Astrocyte (in vitro differentiated cells and primary cell): ENCODE measurements around the gene MEP1A. TPM values are rescaled to one million over a fixed set of nuclear protein-coding genes. Genes with fewer than 3 reads are reported as not detected.
"Not testable (repeated sequence)": the region's sequence is repeated elsewhere in the genome, so short reads cannot be mapped to it uniquely, and the experiment has no call there.

Experiments
- DNase-seq: peaks from one replicate; pipeline ENCODE4 v3.0.0-alpha.2; 2010; ENCODE audit warnings: low read depth
- FAIRE-seq: peaks from 2 replicates; lab custom pipeline; 2011; peaks lifted over from hg19 to GRCh38; lab: Jason Lieb, UNC
- H2AFZ ChIP-seq: 2 replicates; pipeline ENCODE4 v1.6.0; 2012; ENCODE audit warnings: low read depth, low read length, inconsistent platforms
- H3K27ac ChIP-seq: 2 replicates; pipeline ENCODE4 v1.5.1; 2011; ENCODE audit warnings: low read depth, low read length, inconsistent platforms
- H3K27me3 ChIP-seq: 2 replicates; pipeline ENCODE4 v1.6.0; 2011; ENCODE audit warnings: low read length, inconsistent platforms; ENCODE audit not compliant: insufficient read depth
- H3K36me3 ChIP-seq: 2 replicates; pipeline ENCODE4 v1.5.1; 2011; ENCODE audit warnings: low read length, inconsistent platforms; ENCODE audit not compliant: insufficient read depth
- H3K4me1 ChIP-seq: 2 replicates; pipeline ENCODE4 v1.5.1; 2011; ENCODE audit warnings: low read length, inconsistent platforms; ENCODE audit not compliant: insufficient read depth
- H3K4me2 ChIP-seq: 2 replicates; pipeline ENCODE4 v1.6.0; 2012; ENCODE audit warnings: low read length, inconsistent platforms
- H3K4me3 ChIP-seq: 2 replicates; pipeline ENCODE4 v1.5.1; 2011; ENCODE audit warnings: low read depth, mild to moderate bottlenecking, low read length, inconsistent platforms; ENCODE audit not compliant: insufficient read depth
- H3K79me2 ChIP-seq: 2 replicates; pipeline ENCODE4 v1.6.0; 2012; ENCODE audit warnings: mild to moderate bottlenecking, low read length, inconsistent platforms; ENCODE audit not compliant: insufficient read depth
- H3K9ac ChIP-seq: 2 replicates; pipeline ENCODE4 v1.6.0; 2012; ENCODE audit warnings: mild to moderate bottlenecking, low read length, inconsistent platforms
- H3K9me3 ChIP-seq: 2 replicates; pipeline ENCODE4 v1.5.1; 2012; ENCODE audit warnings: low read depth, mild to moderate bottlenecking, low read length, inconsistent platforms; ENCODE audit not compliant: insufficient read depth
- H4K20me1 ChIP-seq: 2 replicates; pipeline ENCODE4 v1.6.0; 2012; ENCODE audit warnings: low read length, inconsistent platforms; ENCODE audit not compliant: insufficient read depth
- H3K27ac Mint-ChIP-seq: one replicate; pipeline ENCODE4 v1.8.0; 2021; ENCODE audit warnings: mild to moderate bottlenecking, mixed read lengths; ENCODE audit not compliant: unreplicated experiment
- H3K27me3 Mint-ChIP-seq: one replicate; pipeline ENCODE4 v1.8.0; 2021; ENCODE audit warnings: low read depth, mixed read lengths; ENCODE audit not compliant: unreplicated experiment
- H3K36me3 Mint-ChIP-seq: one replicate; pipeline ENCODE4 v1.8.0; 2021; ENCODE audit warnings: low read depth, mixed read lengths; ENCODE audit not compliant: unreplicated experiment
- H3K4me1 Mint-ChIP-seq: one replicate; pipeline ENCODE4 v1.8.0; 2021; ENCODE audit warnings: low read depth, mixed read lengths; ENCODE audit not compliant: unreplicated experiment
- H3K4me3 Mint-ChIP-seq: one replicate; pipeline ENCODE4 v1.8.0; 2021; ENCODE audit warnings: mild to moderate bottlenecking, moderate library complexity, mixed read lengths; ENCODE audit not compliant: unreplicated experiment
- H3K9me3 Mint-ChIP-seq: one replicate; pipeline ENCODE4 v1.8.0; 2021; ENCODE audit warnings: mild to moderate bottlenecking, mixed read lengths; ENCODE audit not compliant: unreplicated experiment
- CTCF ChIP-seq: IDR thresholded peaks from 2 replicates; pipeline ENCODE4 v1.5.1; 2011; ENCODE audit warnings: low read depth, mild to moderate bottlenecking, inconsistent platforms, low read length, moderate library complexity; ENCODE audit not compliant: insufficient read depth
- EZH2 ChIP-seq: IDR thresholded peaks from 2 replicates; pipeline ENCODE4 v1.6.1; 2012; ENCODE audit warnings: mild to moderate bottlenecking, low read length, inconsistent platforms; ENCODE audit not compliant: insufficient read depth
- total RNA-seq: library from RNA; stranded (reverse); gene quantifications from 2 replicates; pipeline ENCODE4 v1.2.1, GENCODE V29; 2021

Gene MEP1A
- total RNA-seq, 1 donor from 2014 or later: not detected

GRCh38 chr6:46773201-46773855, 19.9 kb upstream of the MEP1A start:
- H3K27ac ChIP-seq: no peak overlapping the region
- no peaks in the 10 kb centered on the region for H3K9me3 ChIP-seq
- Mint-ChIP-seq H3K27ac (no peak overlapping the region), H3K9me3 (peaks cover 4% of the 10 kb centered on the region), H3K4me1 (peaks cover 3% of the 10 kb centered on the region), H3K36me3 (no peaks in the 10 kb centered on the region), H3K4me3 (no peak overlapping the region), H3K27me3 (peaks cover 4% of the 10 kb centered on the region)
- no peaks in the 10 kb centered on the region for H4K20me1 ChIP-seq
- no peak for DNase-seq
- H3K36me3 ChIP-seq: no peaks in the 10 kb centered on the region
- H3K27me3 ChIP-seq: no peaks in the 10 kb centered on the region
- H3K79me2 ChIP-seq: no peaks in the 10 kb centered on the region
- no peak overlapping the region for H3K9ac ChIP-seq
- FAIRE-seq: no peak
- no peak for TF ChIP-seq CTCF
- no peak for TF ChIP-seq EZH2
- no peak overlapping the region for H3K4me3 ChIP-seq
- H3K4me1 ChIP-seq: no peaks in the 10 kb centered on the region
- H2AFZ ChIP-seq: no peak overlapping the region
- H3K4me2 ChIP-seq: no peak overlapping the region

GRCh38 chr6:46774736-46775135, 18.5 kb upstream of the MEP1A start:
- H3K27ac Mint-ChIP-seq, DNase-seq, H3K4me3 ChIP-seq, H3K9me3 Mint-ChIP-seq, H4K20me1 ChIP-seq, H3K27me3 Mint-ChIP-seq, H3K27me3 ChIP-seq, H3K27ac ChIP-seq, FAIRE-seq, H2AFZ ChIP-seq, H3K36me3 ChIP-seq, H3K36me3 Mint-ChIP-seq, H3K4me2 ChIP-seq, H3K79me2 ChIP-seq, H3K4me1 ChIP-seq, H3K4me3 Mint-ChIP-seq, H3K9ac ChIP-seq, H3K4me1 Mint-ChIP-seq, H3K9me3 ChIP-seq: not testable (repeated sequence)

- Histone ChIP-seq H3K27me3 (no peaks in the 10 kb centered on the region), H4K20me1 (no peaks in the 10 kb centered on the region), H3K4me2 (no peak overlapping the region), H3K4me1 (no peaks in the 10 kb centered on the region), H3K9me3 (no peaks in the 10 kb centered on the region), H3K36me3 (no peaks in the 10 kb centered on the region), H3K9ac (no peak overlapping the region), H3K79me2 (no peaks in the 10 kb centered on the region), H3K4me3 (no peak overlapping the region), H2AFZ (no peak overlapping the region), H3K27ac (no peak overlapping the region)
- H3K36me3 Mint-ChIP-seq: no peaks in the 10 kb centered on the region
- peaks cover 3% of the 10 kb centered on the region for H3K4me1 Mint-ChIP-seq
- TF ChIP-seq CTCF (no peak), EZH2 (no peak)
- no peak overlapping the region for H3K4me3 Mint-ChIP-seq
- no peak overlapping the region for H3K27ac Mint-ChIP-seq
- peaks cover 4% of the 10 kb centered on the region for H3K9me3 Mint-ChIP-seq
- DNase-seq: no peak
- no peak for FAIRE-seq
- H3K27me3 Mint-ChIP-seq: peaks cover 4% of the 10 kb centered on the region
These were observed 17.0 kb upstream of the MEP1A start for GRCh38 chr6:46776070-46776712.
